ENCODE results near the gene FBXL16. TPM values are rescaled to one million over a fixed set of nuclear protein-coding genes. Genes with fewer than 3 reads are reported as not detected.

FBXL16 gene
- total and polyA plus RNA-seq, 2 experiments from 2014 or later = 8.9 to 12.6 TPM

- TF ChIP-seq ZNF462 (CRISPR knock-in tag; IDR thresholded peaks at IDR 0.05) (no peak), ZNF331 (CRISPR knock-in tag; IDR thresholded peaks at IDR 0.05; ENCODE audit: low read depth) (no peak), NANOG (IDR thresholded peaks at IDR 0.05; ENCODE audit: borderline replicate concordance) (no peak), EZH2phosphoT487 (IDR thresholded peaks at IDR 0.05; ENCODE audit: unreplicated experiment) (no peak)
- TF ChIP-seq, protein P1, sequence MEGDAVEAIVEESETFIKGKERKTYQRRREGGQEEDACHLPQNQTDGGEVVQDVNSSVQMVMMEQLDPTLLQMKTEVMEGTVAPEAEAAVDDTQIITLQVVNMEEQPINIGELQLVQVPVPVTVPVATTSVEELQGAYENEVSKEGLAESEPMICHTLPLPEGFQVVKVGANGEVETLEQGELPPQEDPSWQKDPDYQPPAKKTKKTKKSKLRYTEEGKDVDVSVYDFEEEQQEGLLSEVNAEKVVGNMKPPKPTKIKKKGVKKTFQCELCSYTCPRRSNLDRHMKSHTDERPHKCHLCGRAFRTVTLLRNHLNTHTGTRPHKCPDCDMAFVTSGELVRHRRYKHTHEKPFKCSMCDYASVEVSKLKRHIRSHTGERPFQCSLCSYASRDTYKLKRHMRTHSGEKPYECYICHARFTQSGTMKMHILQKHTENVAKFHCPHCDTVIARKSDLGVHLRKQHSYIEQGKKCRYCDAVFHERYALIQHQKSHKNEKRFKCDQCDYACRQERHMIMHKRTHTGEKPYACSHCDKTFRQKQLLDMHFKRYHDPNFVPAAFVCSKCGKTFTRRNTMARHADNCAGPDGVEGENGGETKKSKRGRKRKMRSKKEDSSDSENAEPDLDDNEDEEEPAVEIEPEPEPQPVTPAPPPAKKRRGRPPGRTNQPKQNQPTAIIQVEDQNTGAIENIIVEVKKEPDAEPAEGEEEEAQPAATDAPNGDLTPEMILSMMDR (conservative IDR thresholded peaks at IDR 0.05; ENCODE audit: low read depth in 2 of 2) = no peak
These were observed 43.5 kb downstream of the FBXL16 start (continued) for GRCh38 chr16:662095-662494.

- H3K27ac Mint-ChIP-seq = no peak overlapping the region
- H3K36me3 ChIP-seq (ENCODE audit: insufficient read depth) = no peaks in the 10 kb centered on the region
- H3K4me3 ChIP-seq = no peak overlapping the region
- no peak overlapping the region for H3K4me2 ChIP-seq
- no peaks in the 10 kb centered on the region for H4K20me1 ChIP-seq (replicated peaks; ENCODE audit: insufficient read depth)
- H3K4me1 Mint-ChIP-seq = no peaks in the 10 kb centered on the region
- H3K4me1 ChIP-seq (ENCODE audit: insufficient read depth) = no peaks in the 10 kb centered on the region
- ATAC-seq (peak; percentile 1; the same call in 1 of the 3 replicates), DNase-seq (ENCODE audit: low spot score) (no peak)
- no peaks in the 10 kb centered on the region for H3K9me2 ChIP-seq (ENCODE audit: insufficient read depth)
- no peaks in the 10 kb centered on the region for H3K79me2 ChIP-seq (replicated peaks; ENCODE audit: insufficient read depth)
- no peak for TF ChIP-seq JUNB (IDR thresholded peaks at IDR 0.05; ENCODE audit: unreplicated experiment)
- TF ChIP-seq CREB1 (CRISPR knock-in tag; IDR thresholded peaks at IDR 0.05; ENCODE audit: low read depth) = no peak
- no peak for TF ChIP-seq ZNF331 (CRISPR knock-in tag; IDR thresholded peaks at IDR 0.05; ENCODE audit: low read depth)
- TF ChIP-seq POLR2AphosphoS5 (IDR thresholded peaks at IDR 0.05; ENCODE audit: low read depth) = no peak
- H3F3A ChIP-seq (replicated peaks; ENCODE audit: low read depth) = no peaks in the 10 kb centered on the region
- no peak overlapping the region for H3K27ac ChIP-seq (ENCODE audit: low read depth)
- no peaks in the 10 kb centered on the region for H3K27me3 ChIP-seq (ENCODE audit: insufficient read depth)
- no peaks in the 10 kb centered on the region for H3K9me3 Mint-ChIP-seq
- H3K27me3 Mint-ChIP-seq (ENCODE audit: insufficient read depth, low read depth, poor library complexity) = peaks cover 4% of the 10 kb centered on the region
- H3K4me3 Mint-ChIP-seq = no peak overlapping the region
- peaks cover 8% of the 10 kb centered on the region; the same call in 1 of the 3 replicates for H3K36me3 Mint-ChIP-seq (ENCODE audit: low read depth)
- no peak overlapping the region for H2AFZ ChIP-seq
These were observed 44.3 kb downstream of the FBXL16 start for GRCh38 chr16:661184-661821.

All from GM23338 (cell line).